Neuronal stem cell (in vitro differentiated cells): ENCODE results near the gene WDFY3.

Experiments
- DNase-seq: peaks from one replicate; pipeline ENCODE4 v3.0.0-alpha.2; 2013; ENCODE audit warnings: low spot score
- H2AFZ ChIP-seq: one replicate; pipeline ENCODE4 v1.6.1; 2013; ENCODE audit warnings: mild to moderate bottlenecking, low read length, inconsistent platforms
- H2AK5ac ChIP-seq: 2 replicates; pipeline ENCODE4 v1.6.1; 2013; ENCODE audit warnings: low read depth, mild to moderate bottlenecking, inconsistent platforms, low read length, moderate library complexity, mixed read lengths
- H2BK120ac ChIP-seq: 2 replicates; pipeline ENCODE4 v1.6.1; 2013; ENCODE audit warnings: low read depth, mild to moderate bottlenecking, inconsistent platforms, low read length, moderate library complexity, mixed read lengths
- H2BK12ac ChIP-seq: one replicate; pipeline ENCODE4 v1.6.1; 2013; ENCODE audit warnings: low read length, inconsistent platforms
- H2BK15ac ChIP-seq: 2 replicates; pipeline ENCODE4 v1.6.1; 2013; ENCODE audit warnings: mild to moderate bottlenecking, low read length, inconsistent platforms, mixed read lengths
- H2BK5ac ChIP-seq: one replicate; pipeline ENCODE4 v1.6.1; 2013; ENCODE audit warnings: inconsistent platforms, mild to moderate bottlenecking, low read length, moderate library complexity
- H3K14ac ChIP-seq: one replicate; pipeline ENCODE4 v1.6.1; 2013; ENCODE audit warnings: low read length, inconsistent platforms
- H3K18ac ChIP-seq: 2 replicates; pipeline ENCODE4 v1.6.1; 2013; ENCODE audit warnings: low read length, inconsistent platforms
- H3K23ac ChIP-seq: 2 replicates; pipeline ENCODE4 v1.6.1; 2013; ENCODE audit warnings: low read depth, mild to moderate bottlenecking, mixed read lengths, low read length, inconsistent platforms; ENCODE audit not compliant: poor library complexity
- H3K27ac ChIP-seq: replicated peaks from 3 replicates; pipeline ENCODE4 v1.5.1; 2013; ENCODE audit warnings: low read length, inconsistent platforms
- H3K27me3 ChIP-seq, 3 experiments: 2 replicates each; pipeline ENCODE4 v1.6.1; 2013; ENCODE audit warnings: low read length in 3 of 3, mild to moderate bottlenecking in 2 of 3, inconsistent platforms in 1 of 3, low read depth in 1 of 3, mixed read lengths in 1 of 3, moderate library complexity in 1 of 3; ENCODE audit not compliant: control insufficient read depth in 3 of 3, insufficient read depth in 3 of 3
- H3K36me3 ChIP-seq, 2 donors: replicated peaks in 1 of 2; 2 replicates each; pipeline ENCODE4 v1.6.1; 2013; ENCODE audit warnings: low read length in 2 of 2; ENCODE audit not compliant: control insufficient read depth in 2 of 2, insufficient read depth in 2 of 2
- H3K4ac ChIP-seq: 2 replicates; pipeline ENCODE4 v1.6.1; 2013; ENCODE audit warnings: inconsistent platforms, mild to moderate bottlenecking, low read length, moderate library complexity
- H3K4me1 ChIP-seq, 2 donors: 1 replicate in 1 of 2; 2 replicates in 1 of 2; pipeline ENCODE4 v1.6.1; 2013; ENCODE audit warnings: low read length in 2 of 2, low read depth in 1 of 2; ENCODE audit not compliant: control insufficient read depth in 2 of 2, insufficient read depth in 1 of 2
- H3K4me2 ChIP-seq: one replicate; pipeline ENCODE4 v1.6.1; 2013; ENCODE audit warnings: mild to moderate bottlenecking, low read length, inconsistent platforms; ENCODE audit not compliant: insufficient read depth, poor library complexity, severe bottlenecking
- H3K4me3 ChIP-seq, 2 donors: 2 replicates each; pipeline ENCODE4 v1.5.1; 2013; ENCODE audit warnings: low read length in 2 of 2, mild to moderate bottlenecking in 2 of 2, inconsistent platforms in 1 of 2, moderate library complexity in 1 of 2
- H3K79me1 ChIP-seq: one replicate; pipeline ENCODE4 v1.6.1; 2013; ENCODE audit warnings: low read depth, mild to moderate bottlenecking, inconsistent platforms, low read length, moderate library complexity
- H3K9ac ChIP-seq: one replicate; pipeline ENCODE4 v1.6.1; 2013; ENCODE audit warnings: mild to moderate bottlenecking, low read depth, low read length, inconsistent platforms; ENCODE audit not compliant: poor library complexity
- H3K9me3 ChIP-seq, 2 donors: replicated peaks in 1 of 2; 2 replicates each; pipeline versions ENCODE3 to v1.6.1; 2013; ENCODE audit warnings: low read length in 2 of 2, mild to moderate bottlenecking in 2 of 2, inconsistent platforms in 1 of 2, low read depth in 1 of 2, mixed read lengths in 1 of 2, moderate library complexity in 1 of 2; ENCODE audit not compliant: control insufficient read depth in 2 of 2, insufficient read depth in 1 of 2
- H4K8ac ChIP-seq: one replicate; pipeline ENCODE4 v1.6.1; 2013; ENCODE audit warnings: low read depth, mild to moderate bottlenecking, inconsistent platforms, low read length, moderate library complexity
- H4K91ac ChIP-seq: one replicate; pipeline ENCODE4 v1.6.1; 2013; ENCODE audit warnings: low read length, low read depth, mild to moderate bottlenecking, inconsistent platforms; ENCODE audit not compliant: poor library complexity
- WGBS, 2 donors: extraction: QIAGEN DNeasy Blood & Tissue Kit; methylation state at CpG; one replicate each; pipeline ENCODE4 v1.1.7; 2013; ENCODE audit warnings: missing lambda C conversion rate in 2 of 2, mixed read lengths in 1 of 2; ENCODE audit not compliant: insufficient read length in 2 of 2, insufficient replicate concordance in 1 of 2; ENCODE audit errors: extremely low coverage in 2 of 2; 5-methylcytosine and 5-hydroxymethylcytosine counted together

WDFY3 gene

DNA sequence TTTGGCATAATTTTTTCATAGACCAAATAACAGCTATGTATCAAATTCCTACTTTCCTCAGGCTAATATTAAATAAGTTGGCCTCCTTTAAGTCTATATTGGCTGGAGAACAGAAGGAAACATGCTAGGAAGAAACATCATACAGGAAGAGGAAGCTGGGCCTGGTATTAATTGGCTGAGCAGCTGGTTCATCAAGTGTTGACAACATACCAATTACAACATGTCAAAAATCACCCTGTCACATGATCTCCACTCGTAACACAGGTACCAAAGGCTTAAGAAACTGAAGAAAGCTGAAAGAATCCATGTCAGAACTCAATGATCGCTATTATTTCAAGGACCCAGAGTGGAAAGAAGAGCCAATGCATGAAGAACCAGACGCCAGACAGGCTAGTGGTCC lies 10.5 kb downstream of the WDFY3 start:
- DNase-seq: no peak
- Histone ChIP-seq H3K18ac (no peak overlapping the region), H4K91ac (no peak overlapping the region), H2BK12ac (no peak overlapping the region), H3K79me1 (peaks cover 2% of the 10 kb centered on the region), H2BK5ac (no peak overlapping the region), H2BK120ac (no peak overlapping the region), H3K27me3 (no peaks in the 10 kb centered on the region), H3K27ac (no peak overlapping the region), H2AK5ac (no peak overlapping the region), H3K4me3 (no peak overlapping the region), H3K4ac (no peak overlapping the region), H3K23ac (no peak overlapping the region), H3K9me3 (no peaks in the 10 kb centered on the region), H3K9ac (no peak overlapping the region), H3K4me1 (peaks cover 3 to 5% of the 10 kb centered on the region in 2 donors), H3K4me2 (no peak overlapping the region), H4K8ac (no peak overlapping the region), H3K36me3 (no peaks in the 10 kb centered on the region), H3K14ac (no peak overlapping the region), H2BK15ac (no peak overlapping the region), H2AFZ (no peak overlapping the region)
- no CpG with 5 or more reads among the region's 3 CpGs for WGBS, 2 donors

GRCh38 chr4:84954982-84955567 lies 11.4 kb downstream of the WDFY3 start:
- Histone ChIP-seq H3K79me1 (peaks cover 2% of the 10 kb centered on the region), H3K36me3 (no peaks in the 10 kb centered on the region), H3K27me3 (no peaks in the 10 kb centered on the region), H4K91ac (no peak overlapping the region), H3K23ac (no peak overlapping the region), H4K8ac (no peak overlapping the region), H3K18ac (no peak overlapping the region), H3K4me1 (peaks cover 3 to 5% of the 10 kb centered on the region in 2 donors), H2BK15ac (no peak overlapping the region), H3K4me2 (no peak overlapping the region), H2BK12ac (no peak overlapping the region), H3K9ac (no peak overlapping the region), H2BK120ac (no peak overlapping the region), H2BK5ac (no peak overlapping the region), H3K4me3 (no peak overlapping the region), H3K4ac (no peak overlapping the region), H2AFZ (no peak overlapping the region), H3K27ac (no peak overlapping the region), H2AK5ac (no peak overlapping the region), H3K14ac (no peak overlapping the region), H3K9me3 (no peaks in the 10 kb centered on the region)
- WGBS, 2 donors: no CpG with 5 or more reads among the region's 6 CpGs
- no peak for DNase-seq

DNA sequence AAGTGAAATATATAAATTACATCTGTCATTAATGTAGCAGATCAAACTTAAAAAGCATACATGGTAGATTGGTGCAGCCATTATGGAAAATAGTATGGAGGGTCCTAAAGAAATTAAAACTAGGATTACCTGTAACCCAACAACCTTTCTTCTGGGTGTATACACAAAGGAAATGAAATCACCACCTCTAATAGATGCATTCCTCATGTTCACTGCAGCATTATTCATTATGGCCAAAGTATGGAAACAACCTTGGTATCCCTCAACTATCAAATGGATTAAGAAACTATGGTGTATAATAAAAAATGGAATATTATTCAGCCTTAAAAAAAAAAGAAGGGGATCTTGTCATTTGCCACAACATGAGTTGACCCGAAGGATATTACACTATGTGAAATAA lies 13.7 kb downstream of the WDFY3 start:
- no peak overlapping the region for H2BK12ac ChIP-seq
- H3K14ac ChIP-seq: no peak overlapping the region
- no peak overlapping the region for H2AFZ ChIP-seq
- no peak overlapping the region for H3K18ac ChIP-seq
- no peak overlapping the region for H2BK15ac ChIP-seq
- no peak for DNase-seq
- H3K27me3 ChIP-seq: no peaks in the 10 kb centered on the region
- no peak overlapping the region for H3K4me3 ChIP-seq
- H2BK5ac ChIP-seq: no peak overlapping the region
- H4K91ac ChIP-seq: no peak overlapping the region
- no peak overlapping the region for H3K4ac ChIP-seq
- peaks cover 3 to 5% of the 10 kb centered on the region in 2 donors for H3K4me1 ChIP-seq
- no peak overlapping the region for H3K4me2 ChIP-seq
- H3K79me1 ChIP-seq: peaks cover 2% of the 10 kb centered on the region
- H3K9me3 ChIP-seq: no peaks in the 10 kb centered on the region
- H3K9ac ChIP-seq: no peak overlapping the region
- no peak overlapping the region for H2AK5ac ChIP-seq
- no peak overlapping the region for H4K8ac ChIP-seq
- H3K27ac ChIP-seq: no peak overlapping the region
- no peaks in the 10 kb centered on the region for H3K36me3 ChIP-seq
- H3K23ac ChIP-seq: no peak overlapping the region
- no peak overlapping the region for H2BK120ac ChIP-seq
- WGBS, 2 donors: no CpG with 5 or more reads among the region's 1 CpG

- no peak overlapping the region for H3K14ac ChIP-seq
- no peak overlapping the region for H2BK120ac ChIP-seq
- no peaks in the 10 kb centered on the region for H3K36me3 ChIP-seq
- H2AFZ ChIP-seq: no peak overlapping the region
- peaks cover 3 to 5% of the 10 kb centered on the region in 2 donors for H3K4me1 ChIP-seq
- H4K8ac ChIP-seq: no peak overlapping the region
- no peak overlapping the region for H3K27ac ChIP-seq
- no peak overlapping the region for H3K23ac ChIP-seq
- no CpG with 5 or more reads among the region's 1 CpG for WGBS, 2 donors
- no peaks in the 10 kb centered on the region for H3K27me3 ChIP-seq
- no peak overlapping the region for H2BK5ac ChIP-seq
- no peak overlapping the region for H2BK12ac ChIP-seq
- no peak overlapping the region for H3K4me2 ChIP-seq
- no peak overlapping the region for H3K18ac ChIP-seq
- no peak overlapping the region for H3K4me3 ChIP-seq
- no peak overlapping the region for H2BK15ac ChIP-seq
- H4K91ac ChIP-seq: no peak overlapping the region
- H3K9ac ChIP-seq: no peak overlapping the region
- H3K9me3 ChIP-seq: no peaks in the 10 kb centered on the region
- no peak for DNase-seq
- no peak overlapping the region for H2AK5ac ChIP-seq
- peaks cover 2% of the 10 kb centered on the region for H3K79me1 ChIP-seq
- H3K4ac ChIP-seq: no peak overlapping the region
Observed at GRCh38 chr4:84952004-84952403, 14.5 kb downstream of the WDFY3 start.
